SK-N-SH (cell line): ENCODE data around the gene KRTAP1-3. TPM values are rescaled to one million over a fixed set of nuclear protein-coding genes. Genes with fewer than 3 reads are reported as not detected.

Source experiments
- CTCF ChIA-PET: fragments of 300-600, 350-600 bp; formaldehyde crosslinking; extraction: SDS; loops from one replicate; lab custom pipeline; 2021; lab: Yijun Ruan, JAX
- POLR2A ChIA-PET: fragments of 350-600 bp; sonication (Branson Sonifier 250); formaldehyde crosslinking; extraction: SDS; loops from one replicate; lab custom pipeline; 2020; ENCODE audit warnings: antibody characterized with exemption, inconsistent platforms; lab: Yijun Ruan, JAX
- DNase-seq: peaks from one replicate; pipeline ENCODE4 v3.0.0; 2012
- H2AFZ ChIP-seq: fragments of 200-600 bp; sonication (generic); 2 replicates; pipeline ENCODE4 v1.8.1; 2016; ENCODE audit warnings: antibody characterized with exemption, mild to moderate bottlenecking, low read depth
- H3F3A ChIP-seq: fragments of 200-600 bp; sonication (generic); replicated peaks from 2 replicates; pipeline ENCODE3; 2016; ENCODE audit warnings: antibody characterized with exemption, mild to moderate bottlenecking; ENCODE audit not compliant: insufficient read depth
- H3K27ac ChIP-seq, 2 experiments: fragments of 200-500 bp in 1 of 2; fragments of 200-600 bp in 1 of 2; sonication (Bioruptor generic) in 1 of 2; sonication (generic), shearing (Covaris generic) in 1 of 2; 2 replicates each; pipeline versions ENCODE4 v1.5.1 to v1.6.1; 2014 to 2016; ENCODE audit warnings: low read depth in 2 of 2, inconsistent platforms in 1 of 2, low read length in 1 of 2, mild to moderate bottlenecking in 1 of 2, mixed read lengths in 1 of 2
- H3K27me3 ChIP-seq: fragments of 200-600 bp; sonication (generic), shearing (Covaris generic); 2 replicates; pipeline ENCODE4 v1.6.1; 2016; ENCODE audit warnings: mixed run types; ENCODE audit not compliant: insufficient read depth
- H3K36me3 ChIP-seq, 2 experiments: fragments of 200-500 bp in 1 of 2; fragments of 200-600 bp in 1 of 2; sonication (Bioruptor generic) in 1 of 2; sonication (generic) in 1 of 2; replicated peaks in 1 of 2; 2 replicates each; pipeline versions ENCODE3 to v1.5.1; 2014 to 2016; ENCODE audit warnings: low read length in 1 of 2, mild to moderate bottlenecking in 1 of 2; ENCODE audit not compliant: insufficient read depth in 2 of 2, control insufficient read depth in 1 of 2
- H3K4me1 ChIP-seq, 2 experiments: fragments of 200-500 bp in 1 of 2; fragments of 200-600 bp in 1 of 2; sonication (Bioruptor generic) in 1 of 2; sonication (generic), shearing (Covaris generic) in 1 of 2; 2 replicates each; pipeline versions ENCODE4 v1.5.1 to v1.6.1; 2014 to 2016; ENCODE audit warnings: low read depth in 1 of 2, low read length in 1 of 2, mixed run types in 1 of 2; ENCODE audit not compliant: insufficient read depth in 2 of 2, control insufficient read depth in 1 of 2
- H3K4me2 ChIP-seq: fragments of 200-600 bp; sonication (generic), shearing (Covaris generic); 2 replicates; pipeline ENCODE4 v1.6.1; 2017; ENCODE audit warnings: mixed run types
- H3K4me3 ChIP-seq, 2 experiments: fragments of 200-500 bp in 1 of 2; fragments of 200-600 bp in 1 of 2; sonication (Bioruptor generic) in 1 of 2; sonication (generic), shearing (Covaris generic) in 1 of 2; 2 replicates each; pipeline versions ENCODE4 v1.5.1 to v1.8.1; 2014 to 2016; ENCODE audit warnings: low read depth in 2 of 2, inconsistent platforms in 1 of 2, low read length in 1 of 2, mild to moderate bottlenecking in 1 of 2, mixed read lengths in 1 of 2, moderate library complexity in 1 of 2
- H3K79me2 ChIP-seq: fragments of 200-600 bp; sonication (generic); 2 replicates; pipeline ENCODE4 v1.8.1; 2017; ENCODE audit warnings: mild to moderate bottlenecking; ENCODE audit not compliant: insufficient read depth
- H3K9ac ChIP-seq: fragments of 200-600 bp; sonication (generic); 2 replicates; pipeline ENCODE4 v1.6.1; 2017; ENCODE audit warnings: mixed run types
- H3K9me2 ChIP-seq: fragments of 200-600 bp; sonication (generic); 2 replicates; pipeline ENCODE4 v1.6.1; 2017; ENCODE audit warnings: mixed run types
- H3K9me3 ChIP-seq: fragments of 200-600 bp; sonication (generic); 2 replicates; pipeline ENCODE4 v1.6.1; 2017; ENCODE audit warnings: mixed run types, mild to moderate bottlenecking, moderate library complexity
- H4K20me1 ChIP-seq: fragments of 200-600 bp; sonication (generic); 2 replicates; pipeline ENCODE4 v1.6.1; 2017; ENCODE audit warnings: mild to moderate bottlenecking, mixed run types; ENCODE audit not compliant: insufficient read depth
- CTCF ChIP-seq: fragments of 200-600 bp; sonication (generic); IDR thresholded peaks from 2 replicates; pipeline ENCODE4 v1.6.1; 2017; ENCODE audit warnings: antibody characterized with exemption, mild to moderate bottlenecking, moderate library complexity
- ELF1 ChIP-seq: IDR thresholded peaks from 2 replicates; pipeline ENCODE4 v1.4.0; 2012
- EP300 ChIP-seq, 2 experiments: IDR thresholded peaks; 2 replicates each; pipeline versions ENCODE4 v1.4.0 to v1.6.1; 2012; ENCODE audit warnings: borderline replicate concordance in 1 of 2, low read depth in 1 of 2, low read length in 1 of 2
- EZH2phosphoT487 ChIP-seq: fragments of 200-600 bp; sonication (generic); IDR thresholded peaks from 2 replicates; pipeline ENCODE4 v1.6.1; 2017; ENCODE audit warnings: low read depth, mixed run types, mild to moderate bottlenecking, antibody characterized with exemption, moderate library complexity, borderline replicate concordance
- GABPA ChIP-seq: IDR thresholded peaks from 2 replicates; pipeline ENCODE4 v1.4.0; 2012; ENCODE audit warnings: low read depth, mild to moderate bottlenecking
- GATA2 ChIP-seq: sonication (generic); formaldehyde crosslinking; IDR thresholded peaks from 2 replicates; pipeline ENCODE4 v1.5.0; 2020; ENCODE audit warnings: mild to moderate bottlenecking, missing genetic modification reagents
- IRF3 ChIP-seq: fragments of 150-350 bp; IDR thresholded peaks from 2 replicates; pipeline ENCODE4 v1.6.1; 2016; ENCODE audit warnings: mild to moderate bottlenecking, low read depth, low read length
- MXI1 ChIP-seq: IDR thresholded peaks from 2 replicates; pipeline ENCODE4 v1.6.1; 2012; ENCODE audit warnings: mild to moderate bottlenecking, low read depth, low read length, improper control_type of control experiment
- NRF1 ChIP-seq: IDR thresholded peaks from 2 replicates; pipeline ENCODE4 v1.6.1; 2012; ENCODE audit warnings: low read depth, mild to moderate bottlenecking, low read length
- SMC3 ChIP-seq: IDR thresholded peaks from 2 replicates; pipeline ENCODE4 v1.6.1; 2012; ENCODE audit warnings: low read depth, low read length, improper control_type of control experiment
- TAF1 ChIP-seq: IDR thresholded peaks from 2 replicates; pipeline ENCODE4 v1.6.1; 2012; ENCODE audit warnings: low read depth, mild to moderate bottlenecking, low read length, moderate library complexity, borderline replicate concordance
- TCF12 ChIP-seq: IDR thresholded peaks from 2 replicates; pipeline ENCODE4 v1.4.0; 2012
- ZBTB33 ChIP-seq: IDR thresholded peaks from 2 replicates; pipeline ENCODE4 v1.4.0; 2012; ENCODE audit warnings: low read depth, borderline replicate concordance
- WGBS: methylation state at CpG from one replicate; pipeline ENCODE4 v1.1.6; 2017; ENCODE audit warnings: low lambda C conversion rate; 5-methylcytosine and 5-hydroxymethylcytosine counted together
- polyA plus RNA-seq, 3 experiments: library from polyadenylated mRNA; depleted of rRNA; stranded (reverse); fragments of >200 nt; gene quantifications; 2 replicates each; pipeline ENCODE4 v1.2.3, GENCODE V29; 2012
- TF ChIP-seq, protein P1 (sequence below): fragments of 150-350 bp; IDR thresholded peaks from 2 replicates; pipeline ENCODE4 v1.6.1; 2017; ENCODE audit warnings: antibody characterized with exemption, low read length, low read depth, borderline replicate concordance
- TF ChIP-seq, protein P2 (sequence below): IDR thresholded peaks from 2 replicates; pipeline ENCODE4 v1.4.0; 2012; ENCODE audit warnings: low read depth, borderline replicate concordance

The KRTAP1-3 gene
- polyA plus RNA-seq, 1 of the 3 experiments (the other 2 are of a cell fraction): not detected

- CTCF ChIA-PET: interaction anchor here (1.4 kb wide), 1 partner anchor 614 kb away, joined by 3 read pairs; no protein-coding TSS in a partner anchor
- peak overlapping the region; percentile 14 for H3K4me2 ChIP-seq
- 10% methylated on average over 2 of the region's 2 CpGs for WGBS
Measured at GRCh38 chr17:41049110-41049509, 14.4 kb upstream of the KRTAP1-3 start.

GRCh38 chr17:41048441-41048840, 13.8 kb upstream of the KRTAP1-3 start:
- H3K27ac ChIP-seq: peak overlapping the region in 1 of 2 experiments; percentile 44; a peak in 2 of 4 replicates

More at GRCh38 chr17:41049110-41049509, 14.4 kb upstream of the KRTAP1-3 start:
- Histone ChIP-seq H3F3A (peaks cover 10% of the 10 kb centered on the region), H3K4me3 (no peak overlapping the region), H3K27me3 (no peaks in the 10 kb centered on the region), H3K4me1 (no peaks in the 10 kb centered on the region), H4K20me1 (no peaks in the 10 kb centered on the region), H3K27ac (peak overlapping the region in 1 of 2 experiments; percentile 44; a peak in 2 of 4 replicates), H3K9ac (no peak overlapping the region), H2AFZ (peak overlapping the region; percentile 44; the same call in 1 of the 2 replicates), H3K79me2 (no peaks in the 10 kb centered on the region), H3K9me3 (no peaks in the 10 kb centered on the region), H3K9me2 (no peaks in the 10 kb centered on the region), H3K36me3 (peaks cover 0 to 4% of the 10 kb centered on the region in 2 experiments)
- DNase-seq: no peak
- no peak for TF ChIP-seq ELF1
- TF ChIP-seq EP300 (IDR thresholded peaks at IDR 0.05; ENCODE audit: borderline replicate concordance in 1 of 2, low read depth in 1 of 2, low read length in 1 of 2): no peak
- no peak for TF ChIP-seq GATA2 (CRISPR knock-in tag)
- POLR2A ChIA-PET: no interaction called here

More at GRCh38 chr17:41048441-41048840, 13.8 kb upstream of the KRTAP1-3 start:
- no peak for DNase-seq
- Histone ChIP-seq H3K4me1 (no peaks in the 10 kb centered on the region), H3K9me3 (no peaks in the 10 kb centered on the region), H3K4me2 (peak overlapping the region; percentile 14), H3F3A (peaks cover 10% of the 10 kb centered on the region), H3K36me3 (peaks cover 0 to 3% of the 10 kb centered on the region in 2 experiments), H3K9ac (no peak overlapping the region), H3K9me2 (no peaks in the 10 kb centered on the region), H3K4me3 (no peak overlapping the region), H2AFZ (peak overlapping the region; percentile 44; the same call in 1 of the 2 replicates), H4K20me1 (no peaks in the 10 kb centered on the region), H3K27me3 (no peaks in the 10 kb centered on the region), H3K79me2 (no peaks in the 10 kb centered on the region)
- POLR2A ChIA-PET: no interaction called here
- CTCF ChIA-PET: interaction anchor here (0.6 to 1.4 kb wide), 2 partner anchors 32 to 614 kb away, joined by 3 read pairs; no protein-coding TSS in a partner anchor
- TF ChIP-seq EZH2phosphoT487: no peak
- no peak for TF ChIP-seq IRF3
- TF ChIP-seq ELF1: no peak
- TF ChIP-seq CTCF: no peak
- TF ChIP-seq EP300 (IDR thresholded peaks at IDR 0.05; ENCODE audit: borderline replicate concordance in 1 of 2, low read depth in 1 of 2, low read length in 1 of 2): no peak
- no peak for TF ChIP-seq TCF12
- TF ChIP-seq GABPA: no peak
- TF ChIP-seq SMC3: no peak
- no peak for TF ChIP-seq MXI1
- TF ChIP-seq NRF1: no peak
- TF ChIP-seq, protein P1, sequence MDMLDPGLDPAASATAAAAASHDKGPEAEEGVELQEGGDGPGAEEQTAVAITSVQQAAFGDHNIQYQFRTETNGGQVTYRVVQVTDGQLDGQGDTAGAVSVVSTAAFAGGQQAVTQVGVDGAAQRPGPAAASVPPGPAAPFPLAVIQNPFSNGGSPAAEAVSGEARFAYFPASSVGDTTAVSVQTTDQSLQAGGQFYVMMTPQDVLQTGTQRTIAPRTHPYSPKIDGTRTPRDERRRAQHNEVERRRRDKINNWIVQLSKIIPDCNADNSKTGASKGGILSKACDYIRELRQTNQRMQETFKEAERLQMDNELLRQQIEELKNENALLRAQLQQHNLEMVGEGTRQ: no peak
- TF ChIP-seq, protein P2, sequence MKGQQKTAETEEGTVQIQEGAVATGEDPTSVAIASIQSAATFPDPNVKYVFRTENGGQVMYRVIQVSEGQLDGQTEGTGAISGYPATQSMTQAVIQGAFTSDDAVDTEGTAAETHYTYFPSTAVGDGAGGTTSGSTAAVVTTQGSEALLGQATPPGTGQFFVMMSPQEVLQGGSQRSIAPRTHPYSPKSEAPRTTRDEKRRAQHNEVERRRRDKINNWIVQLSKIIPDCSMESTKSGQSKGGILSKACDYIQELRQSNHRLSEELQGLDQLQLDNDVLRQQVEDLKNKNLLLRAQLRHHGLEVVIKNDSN: no peak
- TF ChIP-seq TAF1: no peak
- no peak for TF ChIP-seq ZBTB33
- WGBS: 3% methylated on average over 7 of the region's 7 CpGs
